ENCODE data around the gene CAPN3.

GRCh38 chr15:42371096-42371495 lies 11.8 kb downstream of the CAPN3 start:
- no peak for TF ChIP-seq CTCF (IDR thresholded peaks at IDR 0.05)
- TF ChIP-seq BHLHE40 (IDR thresholded peaks at IDR 0.05; ENCODE audit: low read depth, low read length), result no peak
- no peak for TF ChIP-seq CHD2 (IDR thresholded peaks at IDR 0.05; ENCODE audit: low read length, partially characterized antibody)
- no peak for TF ChIP-seq RFX5 (IDR thresholded peaks at IDR 0.05)
